OCI-LY7 (cell line): Measurements from ENCODE around the gene DTNB. TPM values are rescaled to one million over a fixed set of nuclear protein-coding genes. Genes with fewer than 3 reads are reported as not detected.

ENCODE experiments used
- BruUV-seq: library from RNA; stranded (reverse); fragments of 400-500 nt; replicated peaks from 2 replicates; lab custom pipeline; 2021; lab: Mats Ljungman, UMichigan
- CTCF ChIA-PET: fragments of 300-600 bp; sonication (Branson Sonifier 250); formaldehyde crosslinking; loops from one replicate; lab custom pipeline; 2022; ENCODE audit warnings: antibody characterized with exemption; ENCODE audit not compliant: unreplicated experiment; lab: Charles Lee
- POLR2A ChIA-PET: fragments of 300-600 bp; sonication (Branson Sonifier 250); formaldehyde crosslinking; loops from one replicate; lab custom pipeline; 2022; ENCODE audit warnings: antibody characterized with exemption; lab: Charles Lee
- DNase-seq: peaks from one replicate; pipeline ENCODE4 v3.0.0-alpha.2; 2015; ENCODE audit warnings: low spot score
- H2AFZ ChIP-seq: fragments of 200-600 bp; sonication (generic), shearing (Covaris generic); 2 replicates; pipeline ENCODE4 v1.6.1; 2014; ENCODE audit warnings: mild to moderate bottlenecking, antibody characterized with exemption, low read length, moderate library complexity
- H3K27ac ChIP-seq: fragments of 200-600 bp; sonication (generic); 2 replicates; pipeline ENCODE4 v1.5.1; 2014; ENCODE audit warnings: mixed run types, low read depth, mild to moderate bottlenecking, moderate library complexity, low read length, inconsistent platforms; ENCODE audit not compliant: poor library complexity, severe bottlenecking
- H3K36me3 ChIP-seq: fragments of 200-600 bp; sonication (generic); 2 replicates; pipeline ENCODE4 v1.6.1; 2014; ENCODE audit warnings: mild to moderate bottlenecking, antibody characterized with exemption, low read length, moderate library complexity, mixed read lengths; ENCODE audit not compliant: insufficient read depth
- H3K4me1 ChIP-seq: fragments of 200-600 bp; sonication (generic); 2 replicates; pipeline ENCODE4 v1.5.1; 2014; ENCODE audit warnings: mild to moderate bottlenecking, low read length; ENCODE audit not compliant: insufficient read depth, poor library complexity, severe bottlenecking
- H3K4me2 ChIP-seq: fragments of 200-600 bp; sonication (generic); 2 replicates; pipeline ENCODE4 v1.6.1; 2014; ENCODE audit warnings: mild to moderate bottlenecking, low read length
- H3K4me3 ChIP-seq: fragments of 200-600 bp; sonication (generic); 2 replicates; pipeline ENCODE4 v1.5.1; 2014; ENCODE audit warnings: mild to moderate bottlenecking, low read depth, low read length; ENCODE audit not compliant: poor library complexity, severe bottlenecking
- H3K79me2 ChIP-seq: fragments of 200-600 bp; sonication (generic); 2 replicates; pipeline ENCODE4 v1.6.1; 2016; ENCODE audit warnings: low read depth, mild to moderate bottlenecking, low read length, moderate library complexity, mixed read lengths; ENCODE audit not compliant: insufficient read depth
- H3K9me2 ChIP-seq: fragments of 200-600 bp; sonication (generic); 2 replicates; pipeline ENCODE4 v1.6.1; 2016; ENCODE audit warnings: mild to moderate bottlenecking, low read length, mixed read lengths; ENCODE audit not compliant: insufficient read depth
- H3K9me3 ChIP-seq: fragments of 200-600 bp; sonication (generic); 2 replicates; pipeline ENCODE4 v1.6.1; 2014; ENCODE audit warnings: mild to moderate bottlenecking, mixed run types, low read length, mixed read lengths
- H4K20me1 ChIP-seq: fragments of 200-600 bp; sonication (generic); 2 replicates; pipeline ENCODE4 v1.6.1; 2014; ENCODE audit warnings: mild to moderate bottlenecking, antibody characterized with exemption, low read length, moderate library complexity, mixed read lengths; ENCODE audit not compliant: insufficient read depth
- EZH2phosphoT487 ChIP-seq: fragments of 200-600 bp; sonication (generic); IDR thresholded peaks from 2 replicates; pipeline ENCODE4 v1.6.1; 2018; ENCODE audit warnings: low read depth, borderline replicate concordance, mild to moderate bottlenecking, mixed run types, antibody characterized with exemption, low read length, moderate library complexity, mixed read lengths
- intact Hi-C: fragments of 100-400 bp; cut with micrococcal nuclease; formaldehyde crosslinking; loops from one replicate; pipeline ENCODE4 v1.10.0; 2022; ENCODE audit not compliant: unreplicated experiment
- total RNA-seq, 2 experiments: library from RNA; depleted of rRNA in 1 of 2; stranded (reverse); fragments of >200 nt in 1 of 2; shearing (Covaris generic) in 1 of 2; gene quantifications; 2 replicates each; pipeline ENCODE4 v1.2.3, GENCODE V29; 2014 to 2022
- TF ChIP-seq, protein P1 (sequence below): fragments of 200-600 bp; sonication (generic); conservative IDR thresholded peaks from 2 replicates; pipeline ENCODE4 v1.5.1; 2014; ENCODE audit warnings: mild to moderate bottlenecking, antibody characterized with exemption, low read length, moderate library complexity, mixed read lengths

Gene DTNB
- total RNA-seq, 2 experiments from 2014 or later, result 16.1 to 28.3 TPM

DNA sequence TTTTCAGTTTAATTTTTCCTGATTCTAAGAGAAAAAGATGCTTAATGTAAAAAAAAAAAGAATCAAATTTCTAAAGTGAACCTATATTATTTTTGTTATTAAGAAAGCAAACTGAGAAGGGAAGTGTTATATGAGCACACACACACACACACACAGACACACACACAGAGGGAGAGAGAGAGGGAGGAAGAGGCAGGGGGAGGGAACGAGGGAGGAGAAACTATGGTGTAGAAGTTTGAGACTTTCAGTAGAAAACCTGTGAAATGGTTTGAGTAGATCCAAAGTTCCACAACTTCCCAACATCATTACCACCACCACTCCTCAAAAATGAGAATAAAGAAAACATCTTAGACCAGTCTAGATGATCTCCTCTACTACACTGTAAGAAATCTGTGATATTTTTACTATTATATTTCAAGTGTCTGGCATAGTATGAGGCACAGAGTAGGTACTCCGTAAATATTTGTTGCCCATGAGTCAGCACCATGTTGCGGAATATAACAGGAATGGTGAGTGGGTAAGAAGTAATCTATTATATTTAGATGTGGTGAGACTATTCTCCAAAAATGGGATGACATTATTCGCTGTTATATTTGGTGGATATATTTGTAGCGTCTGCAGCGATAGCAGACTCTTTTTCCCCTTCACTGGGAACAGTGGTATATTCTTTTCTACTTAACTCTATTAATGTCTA is 182.2 kb downstream of the DTNB start:
- DNase-seq, result no peak
- TF ChIP-seq, protein P1, sequence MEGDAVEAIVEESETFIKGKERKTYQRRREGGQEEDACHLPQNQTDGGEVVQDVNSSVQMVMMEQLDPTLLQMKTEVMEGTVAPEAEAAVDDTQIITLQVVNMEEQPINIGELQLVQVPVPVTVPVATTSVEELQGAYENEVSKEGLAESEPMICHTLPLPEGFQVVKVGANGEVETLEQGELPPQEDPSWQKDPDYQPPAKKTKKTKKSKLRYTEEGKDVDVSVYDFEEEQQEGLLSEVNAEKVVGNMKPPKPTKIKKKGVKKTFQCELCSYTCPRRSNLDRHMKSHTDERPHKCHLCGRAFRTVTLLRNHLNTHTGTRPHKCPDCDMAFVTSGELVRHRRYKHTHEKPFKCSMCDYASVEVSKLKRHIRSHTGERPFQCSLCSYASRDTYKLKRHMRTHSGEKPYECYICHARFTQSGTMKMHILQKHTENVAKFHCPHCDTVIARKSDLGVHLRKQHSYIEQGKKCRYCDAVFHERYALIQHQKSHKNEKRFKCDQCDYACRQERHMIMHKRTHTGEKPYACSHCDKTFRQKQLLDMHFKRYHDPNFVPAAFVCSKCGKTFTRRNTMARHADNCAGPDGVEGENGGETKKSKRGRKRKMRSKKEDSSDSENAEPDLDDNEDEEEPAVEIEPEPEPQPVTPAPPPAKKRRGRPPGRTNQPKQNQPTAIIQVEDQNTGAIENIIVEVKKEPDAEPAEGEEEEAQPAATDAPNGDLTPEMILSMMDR, result no peak
- TF ChIP-seq EZH2phosphoT487, result no peak
- no peaks in the 10 kb centered on the region for H4K20me1 ChIP-seq
- H3K4me2 ChIP-seq, result no peak overlapping the region
- ChIA-PET CTCF (no interaction called here), POLR2A (interaction anchor here (0.8 kb wide), 1 partner anchor 28 kb away, joined by 4 read pairs; no protein-coding TSS in a partner anchor)
- no TSS peak for BruUV-seq
- no peak overlapping the region for H3K27ac ChIP-seq
- no peaks in the 10 kb centered on the region for H3K79me2 ChIP-seq
- no peaks in the 10 kb centered on the region for H3K9me3 ChIP-seq
- peaks cover 17% of the 10 kb centered on the region for H3K4me1 ChIP-seq
- H3K4me3 ChIP-seq, result no peak overlapping the region
- H3K9me2 ChIP-seq, result no peaks in the 10 kb centered on the region
- H3K36me3 ChIP-seq, result no peaks in the 10 kb centered on the region
- intact Hi-C loops, result no loop called here
- no peak overlapping the region for H2AFZ ChIP-seq

DNA sequence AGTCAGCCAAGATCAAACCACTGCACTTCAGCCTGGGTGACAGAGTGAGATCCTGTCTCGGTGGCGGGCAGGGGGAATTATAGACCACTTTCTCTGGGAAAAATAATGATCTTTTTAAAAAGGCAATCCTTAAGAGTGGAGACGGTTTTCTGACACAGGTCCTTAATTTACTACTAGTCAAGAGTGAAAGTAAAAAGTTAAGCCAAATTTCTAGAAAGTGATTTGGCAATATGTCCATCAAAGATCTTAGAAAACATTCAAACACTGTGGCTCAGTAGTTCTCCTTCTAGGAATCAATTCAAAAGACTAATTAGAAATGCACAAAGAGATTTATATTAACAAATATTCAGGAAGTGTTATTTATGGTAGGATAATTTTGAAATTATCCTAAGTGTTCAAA is 183.2 kb downstream of the DTNB start:
- Histone ChIP-seq H3K4me2 (no peak overlapping the region), H3K36me3 (no peaks in the 10 kb centered on the region), H3K9me3 (no peaks in the 10 kb centered on the region), H2AFZ (no peak overlapping the region), H3K4me1 (peaks cover 17% of the 10 kb centered on the region), H3K9me2 (no peaks in the 10 kb centered on the region), H3K79me2 (no peaks in the 10 kb centered on the region), H4K20me1 (no peaks in the 10 kb centered on the region), H3K27ac (no peak overlapping the region), H3K4me3 (no peak overlapping the region)
- TF ChIP-seq EZH2phosphoT487, result no peak
- TF ChIP-seq, protein P1, result no peak
- no TSS peak for BruUV-seq
- POLR2A ChIA-PET, result interaction anchor here (0.8 to 1.0 kb wide), 2 partner anchors 8 to 29 kb away, joined by 4 read pairs; no protein-coding TSS in a partner anchor
- CTCF ChIA-PET, result no interaction called here
- no peak for DNase-seq
- intact Hi-C loops, result no loop called here

DNA sequence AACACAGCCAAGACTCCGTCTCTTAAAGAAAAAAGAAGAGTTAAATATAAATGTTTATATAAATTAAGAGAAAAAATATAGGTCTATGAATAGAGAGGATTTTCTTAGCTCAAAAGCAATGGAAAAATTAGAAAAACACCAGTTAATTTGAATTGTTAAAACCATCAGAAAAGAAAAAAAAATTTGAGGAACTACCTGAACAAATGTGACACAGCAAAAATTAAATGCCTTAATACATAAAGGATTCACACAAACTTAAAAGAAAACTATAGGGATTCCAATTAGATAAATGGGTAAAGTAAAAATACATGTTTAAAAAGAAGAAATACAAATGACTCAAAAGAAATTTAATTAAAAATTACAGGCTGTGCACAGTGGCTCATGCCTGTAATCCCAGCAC is 183.7 kb downstream of the DTNB start:
- H3K27ac ChIP-seq, result no peak overlapping the region
- intact Hi-C loops, result no loop called here
- BruUV-seq, result no TSS peak
- no peaks in the 10 kb centered on the region for H4K20me1 ChIP-seq
- CTCF ChIA-PET, result no interaction called here
- no peaks in the 10 kb centered on the region for H3K36me3 ChIP-seq
- no peak overlapping the region for H2AFZ ChIP-seq
- no peaks in the 10 kb centered on the region for H3K79me2 ChIP-seq
- no peaks in the 10 kb centered on the region for H3K9me2 ChIP-seq
- POLR2A ChIA-PET, result interaction anchor here (1.0 kb wide), 1 partner anchor 9 kb away, joined by 4 read pairs; no protein-coding TSS in a partner anchor
- H3K4me3 ChIP-seq, result no peak overlapping the region
- H3K4me1 ChIP-seq, result peaks cover 20% of the 10 kb centered on the region
- H3K9me3 ChIP-seq, result no peaks in the 10 kb centered on the region
- TF ChIP-seq EZH2phosphoT487, result no peak
- TF ChIP-seq, protein P1, result no peak
- no peak overlapping the region for H3K4me2 ChIP-seq
- DNase-seq, result no peak
